Prostate gland (tissue), 2 donors: Measurements from ENCODE around the gene GRB10.

ENCODE experiments used
- POLR2A ChIP-seq: fragments of 450-650 bp; IDR thresholded peaks from one replicate; pipeline ENCODE4 v1.6.1; 2016; ENCODE audit warnings: antibody characterized with exemption, mild to moderate bottlenecking
- POLR2AphosphoS5 ChIP-seq: sonication (generic); formaldehyde crosslinking; IDR thresholded peaks from one replicate; pipeline ENCODE4 v1.6.1; 2017; ENCODE audit warnings: antibody characterized with exemption
- TF ChIP-seq, protein P1 (sequence below), 4 experiments: fragments of 200-600 bp in 2 of 4; fragments of 450-650 bp in 2 of 4; sonication (generic) in 2 of 4; IDR thresholded peaks; 1 replicate in 3 of 4; 2 replicates in 1 of 4; pipeline ENCODE4 v1.5.1; 2016 to 2019; ENCODE audit warnings: antibody characterized with exemption in 4 of 4, mild to moderate bottlenecking in 2 of 4, moderate library complexity in 2 of 4

DNA sequence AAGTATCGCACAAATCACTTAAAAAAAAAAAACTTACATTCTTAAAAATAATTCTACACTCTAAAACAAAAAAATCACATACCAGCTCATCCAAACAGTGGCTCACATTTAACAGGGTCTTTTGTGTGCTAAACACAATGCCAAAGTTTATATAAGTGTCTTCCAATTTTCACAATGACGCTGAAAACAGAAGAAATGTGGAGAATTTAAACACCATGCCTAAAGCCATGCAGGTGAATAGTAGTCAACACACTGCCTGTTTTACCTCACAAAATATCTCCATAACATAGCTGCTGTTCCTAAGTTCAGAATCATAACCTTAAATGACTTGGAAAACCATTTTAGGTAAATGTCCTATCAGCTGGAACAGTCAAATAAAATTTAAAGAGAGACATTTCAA, 55.0 kb downstream of the GRB10 start:
- TF ChIP-seq POLR2A (no peak), POLR2AphosphoS5 (no peak)
- TF ChIP-seq, protein P1, sequence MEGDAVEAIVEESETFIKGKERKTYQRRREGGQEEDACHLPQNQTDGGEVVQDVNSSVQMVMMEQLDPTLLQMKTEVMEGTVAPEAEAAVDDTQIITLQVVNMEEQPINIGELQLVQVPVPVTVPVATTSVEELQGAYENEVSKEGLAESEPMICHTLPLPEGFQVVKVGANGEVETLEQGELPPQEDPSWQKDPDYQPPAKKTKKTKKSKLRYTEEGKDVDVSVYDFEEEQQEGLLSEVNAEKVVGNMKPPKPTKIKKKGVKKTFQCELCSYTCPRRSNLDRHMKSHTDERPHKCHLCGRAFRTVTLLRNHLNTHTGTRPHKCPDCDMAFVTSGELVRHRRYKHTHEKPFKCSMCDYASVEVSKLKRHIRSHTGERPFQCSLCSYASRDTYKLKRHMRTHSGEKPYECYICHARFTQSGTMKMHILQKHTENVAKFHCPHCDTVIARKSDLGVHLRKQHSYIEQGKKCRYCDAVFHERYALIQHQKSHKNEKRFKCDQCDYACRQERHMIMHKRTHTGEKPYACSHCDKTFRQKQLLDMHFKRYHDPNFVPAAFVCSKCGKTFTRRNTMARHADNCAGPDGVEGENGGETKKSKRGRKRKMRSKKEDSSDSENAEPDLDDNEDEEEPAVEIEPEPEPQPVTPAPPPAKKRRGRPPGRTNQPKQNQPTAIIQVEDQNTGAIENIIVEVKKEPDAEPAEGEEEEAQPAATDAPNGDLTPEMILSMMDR (IDR thresholded peaks at IDR 0.05), result no peak
